ENCODE measurements around the gene ATP8A2. TPM values are rescaled to one million over a fixed set of nuclear protein-coding genes. Genes with fewer than 3 reads are reported as not detected.

The ATP8A2 gene
- total RNA-seq, 1 experiment from 2014 or later = not detected

- intact Hi-C loops (cut with micrococcal nuclease; ENCODE audit: unreplicated experiment) = no loop called here
- no peaks in the 10 kb centered on the region for H3K9me3 ChIP-seq (ENCODE audit: control insufficient read depth, insufficient read depth, low read depth, low read length)
- in situ Hi-C loops (cut with HindIII; ENCODE audit: low pct_unique_long_range_greater_than_20kb, low sequenced_read_pairs) = no loop called here
- H3K27ac ChIP-seq (ENCODE audit: low read length) = no peak overlapping the region
- CTCF ChIA-PET = no interaction called here
- no peak for DNase-seq (ENCODE audit: low read depth, low spot score)
- POLR2A ChIA-PET = no interaction called here
- no TSS peak for BruUV-seq (replicated peaks)
- H3K4me3 ChIP-seq (ENCODE audit: low read depth in 2 of 2, low read length in 2 of 2) = no peak overlapping the region
- H3K4me1 ChIP-seq (ENCODE audit: control insufficient read depth, insufficient read depth, low read length) = no peaks in the 10 kb centered on the region
- TF ChIP-seq TCF7L2 (IDR thresholded peaks at IDR 0.05; ENCODE audit: low read depth, low read length) = no peak
- TF ChIP-seq POLR2AphosphoS5 (IDR thresholded peaks at IDR 0.05; ENCODE audit: low read depth, low read length) = no peak
- TF ChIP-seq REST (IDR thresholded peaks at IDR 0.05; ENCODE audit: insufficient read depth in 1 of 2, low read depth in 2 of 2, low read length in 1 of 2) = no peak
- no peak for TF ChIP-seq SIN3A (IDR thresholded peaks at IDR 0.05; ENCODE audit: borderline replicate concordance, insufficient read depth, low read depth, low read length)
- TF ChIP-seq CTCF (IDR thresholded peaks at IDR 0.05) = no peak
- no peak for ATAC-seq
- no peaks in the 10 kb centered on the region for H3K27me3 ChIP-seq (ENCODE audit: control insufficient read depth, insufficient read depth, low read length)
- no peaks in the 10 kb centered on the region for H3K36me3 ChIP-seq (ENCODE audit: control insufficient read depth, insufficient read depth, low read length)
Measured at GRCh38 chr13:25776722-25777121, 404.9 kb downstream of the ATP8A2 start.

GRCh38 chr13:25777509-25777908, 405.7 kb downstream of the ATP8A2 start:
- CTCF ChIA-PET = no interaction called here
- H3K4me3 ChIP-seq (ENCODE audit: low read depth in 2 of 2, low read length in 2 of 2) = no peak overlapping the region
- DNase-seq (ENCODE audit: low read depth, low spot score) = no peak
- BruUV-seq (replicated peaks) = no TSS peak
- TF ChIP-seq TCF7L2 (IDR thresholded peaks at IDR 0.05; ENCODE audit: low read depth, low read length) (no peak), SIN3A (IDR thresholded peaks at IDR 0.05; ENCODE audit: borderline replicate concordance, insufficient read depth, low read depth, low read length) (no peak), POLR2AphosphoS5 (IDR thresholded peaks at IDR 0.05; ENCODE audit: low read depth, low read length) (no peak), REST (IDR thresholded peaks at IDR 0.05; ENCODE audit: insufficient read depth in 1 of 2, low read depth in 2 of 2, low read length in 1 of 2) (no peak), CTCF (IDR thresholded peaks at IDR 0.05) (no peak)
- H3K9me3 ChIP-seq (ENCODE audit: control insufficient read depth, insufficient read depth, low read depth, low read length) = no peaks in the 10 kb centered on the region
- POLR2A ChIA-PET = no interaction called here
- H3K4me1 ChIP-seq (ENCODE audit: control insufficient read depth, insufficient read depth, low read length) = no peaks in the 10 kb centered on the region
- no peak overlapping the region for H3K27ac ChIP-seq (ENCODE audit: low read length)
- no peaks in the 10 kb centered on the region for H3K27me3 ChIP-seq (ENCODE audit: control insufficient read depth, insufficient read depth, low read length)
- ATAC-seq = no peak
- in situ Hi-C loops (cut with HindIII; ENCODE audit: low pct_unique_long_range_greater_than_20kb, low sequenced_read_pairs) = no loop called here
- H3K36me3 ChIP-seq (ENCODE audit: control insufficient read depth, insufficient read depth, low read length) = no peaks in the 10 kb centered on the region
- intact Hi-C loops (cut with micrococcal nuclease; ENCODE audit: unreplicated experiment) = no loop called here

Measured in Panc1 (cell line).